NCI-H345 (cell line): ENCODE measurements around the gene ACBD6.
"Not testable (repeated sequence)": the region's sequence is repeated elsewhere in the genome, so short reads cannot be mapped to it uniquely, and the experiment has no call there.

Experiments
- DNase-seq: peaks from one replicate; lab custom pipeline; 2025; lab: John Stamatoyannopoulos, UW

The ACBD6 gene

GRCh38 chr1:180415236-180415848 lies 87.0 kb downstream of the ACBD6 start:
- DNase-seq = no peak

GRCh38 chr1:180412583-180412982 lies 89.8 kb downstream of the ACBD6 start:
- no peak for DNase-seq

- not testable (repeated sequence) for DNase-seq
Observed at GRCh38 chr1:180408128-180408527, 94.2 kb downstream of the ACBD6 start.

GRCh38 chr1:180407051-180407450 lies 95.3 kb downstream of the ACBD6 start:
- no peak for DNase-seq

- DNase-seq = no peak
Observed at GRCh38 chr1:180402551-180402950, 99.8 kb downstream of the ACBD6 start.

- no peak for DNase-seq
Observed at GRCh38 chr1:180402001-180402400, 100.4 kb downstream of the ACBD6 start.

DNA sequence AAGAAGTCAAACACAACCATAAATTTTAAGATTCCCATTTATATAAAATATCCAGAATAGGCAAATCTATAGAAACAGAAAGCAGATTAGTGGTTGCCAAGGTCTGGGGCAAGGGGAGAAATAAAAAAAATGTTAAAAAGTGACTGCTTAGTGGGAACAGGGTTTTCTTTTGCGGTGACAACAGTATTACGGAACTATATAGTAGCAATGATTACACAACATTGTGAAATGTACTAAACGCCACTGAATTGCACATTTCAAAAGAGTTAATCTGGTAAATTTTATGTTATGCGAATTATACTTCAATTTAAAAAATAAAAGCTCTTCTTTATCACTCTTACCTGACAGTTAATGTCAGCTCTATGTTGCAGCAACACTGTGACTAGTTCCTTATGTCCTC lies 105.2 kb downstream of the ACBD6 start:
- DNase-seq = no peak

GRCh38 chr1:180392427-180393145 lies 109.8 kb downstream of the ACBD6 start:
- DNase-seq = no peak

GRCh38 chr1:180392020-180392419 lies 110.4 kb downstream of the ACBD6 start:
- DNase-seq = no peak

DNA sequence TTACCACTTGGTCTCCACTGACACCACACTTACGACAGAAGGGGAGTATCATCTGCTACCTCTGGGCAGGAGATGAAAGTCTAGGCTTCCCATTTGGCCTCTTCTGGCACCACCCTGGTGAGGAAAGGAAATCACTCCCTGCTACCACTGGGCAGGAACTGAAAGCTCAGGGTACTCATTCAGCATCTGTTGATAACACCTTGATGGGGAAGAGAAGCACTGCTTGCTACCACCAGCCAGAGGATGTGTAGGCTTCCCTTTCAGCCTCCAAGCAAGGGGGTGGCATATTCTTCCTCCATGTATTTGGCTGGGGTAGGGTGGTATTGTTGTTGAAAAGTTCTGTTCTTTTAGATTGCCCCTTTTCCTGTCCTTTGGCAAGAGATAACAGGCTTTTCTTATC lies 115.0 kb downstream of the ACBD6 start:
- no peak for DNase-seq

- DNase-seq = no peak
Observed at GRCh38 chr1:180386745-180387367, 115.5 kb downstream of the ACBD6 start.

GRCh38 chr1:180385144-180385543 lies 117.2 kb downstream of the ACBD6 start:
- no peak for DNase-seq

GRCh38 chr1:180384286-180385005 lies 117.9 kb downstream of the ACBD6 start:
- no peak for DNase-seq

DNA sequence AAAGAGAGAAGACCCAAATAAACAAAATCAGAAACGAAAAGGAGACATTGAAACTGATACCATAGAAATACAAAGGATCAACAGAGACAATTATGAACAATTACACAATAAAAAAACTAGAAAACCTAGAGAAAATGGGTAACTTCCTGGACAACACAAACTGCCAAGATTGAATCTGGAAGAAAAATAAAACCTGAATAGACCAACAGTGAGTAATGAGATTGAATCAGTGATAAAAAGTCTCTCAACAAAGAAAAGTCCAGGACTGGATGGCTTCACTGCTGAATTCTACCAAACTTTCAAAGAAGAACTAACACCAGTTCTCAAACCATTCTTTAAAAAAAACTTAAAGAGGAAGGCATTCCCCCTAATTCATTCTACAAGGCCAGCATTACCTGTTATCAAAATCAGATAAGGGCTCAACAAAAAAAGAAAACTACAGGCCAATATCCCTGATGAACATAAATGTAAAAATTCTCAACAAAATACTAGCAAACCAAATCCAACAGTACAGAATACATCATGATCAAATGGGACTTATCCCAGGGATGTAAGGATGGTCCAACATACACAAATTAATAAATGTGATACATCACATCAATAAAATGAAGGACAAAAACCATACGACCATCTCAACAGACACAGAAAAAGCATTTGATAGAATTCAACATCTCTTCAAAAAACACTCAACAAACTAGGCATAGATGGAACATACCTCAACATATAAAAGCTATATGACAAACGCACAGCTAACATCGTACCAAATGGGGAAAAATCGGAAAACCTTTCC lies 119.9 kb downstream of the ACBD6 start:
- DNase-seq = no peak

DNA sequence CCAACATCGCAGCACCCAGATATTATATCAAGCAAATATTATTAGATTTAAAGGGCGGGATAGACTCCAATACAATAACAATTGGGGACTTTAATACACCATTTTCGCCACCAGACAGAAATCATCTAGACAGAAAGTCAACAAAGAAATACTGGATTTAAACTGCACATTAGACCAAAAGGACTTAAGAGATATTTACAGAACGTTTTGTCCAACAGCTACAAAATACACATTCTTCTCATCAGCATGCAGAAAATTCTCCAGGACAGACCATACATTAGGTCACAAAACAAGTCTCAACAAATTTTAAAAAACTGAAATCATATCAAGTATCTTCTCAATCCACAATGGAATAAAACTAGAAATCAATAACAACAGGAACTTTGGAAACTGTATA lies 121.2 kb downstream of the ACBD6 start:
- DNase-seq = no peak

DNA sequence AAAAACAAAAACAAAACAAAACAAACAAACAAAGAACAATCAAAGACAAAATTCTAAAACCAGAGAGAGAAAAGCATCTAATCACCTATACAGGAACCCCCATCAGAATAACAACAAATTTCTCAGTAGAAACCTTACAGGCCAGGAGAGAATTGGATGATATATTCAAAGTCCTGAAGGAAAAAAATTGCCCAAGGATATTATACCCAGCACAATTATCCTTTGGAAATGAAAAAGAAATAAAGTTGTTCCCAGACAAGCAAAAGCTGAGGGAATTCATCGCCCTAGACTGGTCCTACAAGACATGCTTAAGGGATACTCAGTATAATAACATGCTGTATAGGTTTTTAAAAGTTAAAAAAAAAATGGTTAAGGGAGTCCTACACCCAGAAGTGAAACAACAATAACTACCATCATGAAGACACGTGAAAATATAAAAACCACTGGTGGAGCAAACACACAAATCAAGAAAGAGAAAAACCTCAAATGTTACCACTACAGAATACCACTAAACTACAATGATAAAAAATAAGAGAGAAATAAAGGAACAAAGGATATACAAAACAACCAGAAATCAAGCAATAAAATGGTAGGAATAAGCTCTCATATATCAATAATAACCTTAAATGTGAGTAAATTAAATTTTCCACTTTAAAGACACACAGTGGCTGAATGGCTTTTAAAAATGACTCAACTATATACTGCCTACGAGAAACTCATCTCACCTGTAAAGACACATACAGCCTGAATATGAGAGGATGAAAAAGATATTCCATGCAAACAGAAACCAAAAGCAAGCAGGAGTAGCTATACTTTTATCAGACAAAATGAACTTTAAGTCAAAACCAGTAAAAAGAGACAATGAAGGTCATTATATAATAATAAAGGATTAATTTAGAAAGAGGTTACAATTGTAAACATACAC lies 121.9 kb downstream of the ACBD6 start:
- no peak for DNase-seq

GRCh38 chr1:180376800-180377199 lies 125.6 kb downstream of the ACBD6 start:
- no peak for DNase-seq

- no peak for DNase-seq
Observed at GRCh38 chr1:180376253-180376652, 126.1 kb downstream of the ACBD6 start.

GRCh38 chr1:180372728-180373127 lies 129.6 kb downstream of the ACBD6 start:
- DNase-seq = no peak

DNA sequence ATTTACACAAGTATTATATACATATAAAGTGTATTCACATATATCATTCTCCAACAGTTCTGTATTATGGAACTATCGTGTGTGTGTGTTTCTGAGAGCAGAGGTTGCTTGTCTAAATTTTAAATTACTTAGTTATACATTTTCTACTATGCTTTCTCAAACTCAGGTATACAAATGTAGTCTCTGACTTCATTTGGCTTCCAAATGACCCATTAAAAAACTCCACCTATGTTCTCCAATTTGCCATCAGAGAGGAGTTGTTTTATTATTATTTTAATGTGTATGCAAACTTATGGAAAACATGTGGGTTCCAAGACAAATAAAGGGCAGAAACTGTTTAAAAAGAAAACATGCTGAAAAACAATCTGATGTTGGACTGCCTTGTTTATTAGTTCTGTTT lies 131.8 kb downstream of the ACBD6 start:
- no peak for DNase-seq

DNA sequence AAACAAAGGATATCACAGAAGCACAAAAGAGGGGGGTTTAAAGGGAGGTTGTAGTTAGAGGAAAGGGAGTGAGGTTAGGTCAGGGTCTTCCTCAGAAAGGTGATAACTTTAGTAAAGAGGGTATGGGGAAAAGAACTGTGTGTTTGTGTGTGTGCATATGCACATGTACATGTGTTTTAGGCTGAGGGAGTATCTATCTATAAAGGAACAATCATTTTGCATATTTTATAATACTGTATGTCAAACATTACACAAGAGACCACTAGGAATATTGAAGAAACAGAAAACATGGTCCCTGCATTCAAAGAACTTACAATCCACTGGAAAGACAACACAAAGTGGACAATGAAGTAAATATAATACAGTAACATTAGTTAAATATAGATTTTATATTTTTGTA lies 132.2 kb downstream of the ACBD6 start:
- no peak for DNase-seq
